ENCODE measurements around the gene MAFB. TPM values are rescaled to one million over a fixed set of nuclear protein-coding genes. Genes with fewer than 3 reads are reported as not detected.
A peak's percentile ranks its signal among the peaks of the same experiment; 100 is the strongest.

MAFB gene
- total RNA-seq, 1 donor from 2014 or later: 1.9 TPM

- Mint-ChIP-seq H3K27me3 (ENCODE audit: low read depth) (peaks cover 97% of the 10 kb centered on the region), H3K4me3 (peak overlapping the region; percentile 5), H3K36me3 (ENCODE audit: low read depth) (no peaks in the 10 kb centered on the region), H3K9me3 (no peaks in the 10 kb centered on the region), H3K4me1 (peaks cover 9% of the 10 kb centered on the region), H3K27ac (ENCODE audit: unreplicated experiment) (no peak overlapping the region)
- TF ChIP-seq, protein P1, sequence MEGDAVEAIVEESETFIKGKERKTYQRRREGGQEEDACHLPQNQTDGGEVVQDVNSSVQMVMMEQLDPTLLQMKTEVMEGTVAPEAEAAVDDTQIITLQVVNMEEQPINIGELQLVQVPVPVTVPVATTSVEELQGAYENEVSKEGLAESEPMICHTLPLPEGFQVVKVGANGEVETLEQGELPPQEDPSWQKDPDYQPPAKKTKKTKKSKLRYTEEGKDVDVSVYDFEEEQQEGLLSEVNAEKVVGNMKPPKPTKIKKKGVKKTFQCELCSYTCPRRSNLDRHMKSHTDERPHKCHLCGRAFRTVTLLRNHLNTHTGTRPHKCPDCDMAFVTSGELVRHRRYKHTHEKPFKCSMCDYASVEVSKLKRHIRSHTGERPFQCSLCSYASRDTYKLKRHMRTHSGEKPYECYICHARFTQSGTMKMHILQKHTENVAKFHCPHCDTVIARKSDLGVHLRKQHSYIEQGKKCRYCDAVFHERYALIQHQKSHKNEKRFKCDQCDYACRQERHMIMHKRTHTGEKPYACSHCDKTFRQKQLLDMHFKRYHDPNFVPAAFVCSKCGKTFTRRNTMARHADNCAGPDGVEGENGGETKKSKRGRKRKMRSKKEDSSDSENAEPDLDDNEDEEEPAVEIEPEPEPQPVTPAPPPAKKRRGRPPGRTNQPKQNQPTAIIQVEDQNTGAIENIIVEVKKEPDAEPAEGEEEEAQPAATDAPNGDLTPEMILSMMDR (conservative IDR thresholded peaks at IDR 0.05): no peak
- DNase-seq (ENCODE audit: low read depth, low spot score): no peak
These were observed 3.4 kb upstream of the MAFB start for GRCh38 chr20:40692240-40693011.

DNA sequence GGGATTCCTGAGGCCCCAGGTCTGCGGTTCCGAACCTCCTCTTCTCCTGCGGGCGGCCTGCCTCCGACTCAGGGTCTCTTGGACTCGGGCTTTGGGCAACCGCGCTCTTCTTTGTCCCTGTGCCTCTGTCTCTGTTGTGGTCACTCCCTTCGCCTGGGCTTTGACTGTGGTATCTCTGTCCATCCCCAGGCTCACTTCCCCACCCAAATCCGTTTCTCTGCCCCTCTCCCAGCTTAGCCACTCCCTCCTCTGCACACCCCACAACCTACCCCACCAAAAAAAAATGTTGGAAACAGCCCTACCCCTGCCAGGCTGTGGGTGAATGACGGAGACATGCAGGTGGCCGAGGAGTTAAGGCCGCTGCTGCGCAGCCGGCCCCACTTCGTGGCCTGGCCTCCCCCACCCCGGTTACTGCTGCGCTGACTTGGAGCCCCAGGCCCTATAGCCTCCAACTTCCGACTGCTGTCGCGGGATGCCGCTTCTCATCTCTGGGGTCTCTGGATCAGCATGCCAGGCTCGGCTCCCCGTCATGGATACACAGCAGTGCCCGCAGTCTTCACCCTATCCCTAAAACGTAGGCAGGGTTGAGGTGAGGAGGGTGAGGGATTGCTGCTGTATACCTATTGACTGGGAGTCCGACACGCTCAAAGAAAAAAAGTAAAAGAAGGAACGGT, 2.7 kb upstream of the MAFB start:
- Mint-ChIP-seq H3K9me3 (no peaks in the 10 kb centered on the region), H3K4me3 (peak overlapping the region; percentile 65), H3K27ac (ENCODE audit: unreplicated experiment) (no peak overlapping the region), H3K27me3 (ENCODE audit: low read depth) (peaks cover 97% of the 10 kb centered on the region), H3K4me1 (peaks cover 16% of the 10 kb centered on the region), H3K36me3 (ENCODE audit: low read depth) (no peaks in the 10 kb centered on the region)
- TF ChIP-seq, protein P1 (conservative IDR thresholded peaks at IDR 0.05): no peak
- no peak for DNase-seq (ENCODE audit: low read depth, low spot score)

- H3K27ac Mint-ChIP-seq (ENCODE audit: unreplicated experiment): no peak overlapping the region
- no peak for DNase-seq (ENCODE audit: low read depth, low spot score)
- peaks cover 97% of the 10 kb centered on the region for H3K27me3 Mint-ChIP-seq (ENCODE audit: low read depth)
- TF ChIP-seq, protein P1 (conservative IDR thresholded peaks at IDR 0.05): no peak
- H3K36me3 Mint-ChIP-seq (ENCODE audit: low read depth): no peaks in the 10 kb centered on the region
- peaks cover 18% of the 10 kb centered on the region for H3K4me1 Mint-ChIP-seq
- peak overlapping the region; percentile 72 for H3K4me3 Mint-ChIP-seq
- no peaks in the 10 kb centered on the region for H3K9me3 Mint-ChIP-seq
These were observed 2.0 kb upstream of the MAFB start for GRCh38 chr20:40690836-40691565.

GRCh38 chr20:40689943-40690835, 1.2 kb upstream of the MAFB start:
- TF ChIP-seq, protein P1 (conservative IDR thresholded peaks at IDR 0.05): peak; percentile 98
- Mint-ChIP-seq H3K4me3 (peak overlapping the region; percentile 90), H3K27ac (ENCODE audit: unreplicated experiment) (no peak overlapping the region), H3K4me1 (peaks cover 18% of the 10 kb centered on the region), H3K36me3 (ENCODE audit: low read depth) (no peaks in the 10 kb centered on the region), H3K9me3 (no peaks in the 10 kb centered on the region), H3K27me3 (ENCODE audit: low read depth) (peaks cover 97% of the 10 kb centered on the region)
- DNase-seq (ENCODE audit: low read depth, low spot score): peak; percentile 94
